ENCODE measurements around the gene DUSP11. TPM values are rescaled to one million over a fixed set of nuclear protein-coding genes. Genes with fewer than 3 reads are reported as not detected.
"Not testable (repeated sequence)": the region's sequence is repeated elsewhere in the genome, so short reads cannot be mapped to it uniquely, and the experiment has no call there.

The DUSP11 gene
- total and polyA plus RNA-seq, 4 donors: 6.7 to 10.7 (median 9.2) TPM

GRCh38 chr2:73717695-73718094 lies 62.2 kb downstream of the DUSP11 start:
- H3K4me3 ChIP-seq (ENCODE audit: low read depth in 1 of 3, low read length in 3 of 3); H3K9ac ChIP-seq (ENCODE audit: low read depth in 1 of 2, low read length in 2 of 2); DNase-seq (ENCODE audit: low spot score); H3K4me1 ChIP-seq (ENCODE audit: control insufficient read depth in 4 of 4, insufficient read depth in 4 of 4, low read length in 3 of 4); H3K9me3 ChIP-seq (ENCODE audit: control insufficient read depth in 4 of 4, low read length in 3 of 4); H3K27ac ChIP-seq (ENCODE audit: low read depth in 1 of 2, low read length in 2 of 2); H3K36me3 ChIP-seq (ENCODE audit: control insufficient read depth in 4 of 4, insufficient read depth in 3 of 4, low read depth in 1 of 4, low read length in 3 of 4); H3K27me3 ChIP-seq (ENCODE audit: control insufficient read depth in 4 of 4, insufficient read depth in 4 of 4, low read length in 3 of 4): not testable (repeated sequence)
- 87% methylated on average over 4 of the region's 4 CpGs for WGBS

- Histone ChIP-seq H3K36me3 (ENCODE audit: control insufficient read depth in 4 of 4, insufficient read depth in 3 of 4, low read depth in 1 of 4, low read length in 3 of 4) (no peaks in the 10 kb centered on the region), H3K27me3 (ENCODE audit: control insufficient read depth in 4 of 4, insufficient read depth in 4 of 4, low read length in 3 of 4) (no peaks in the 10 kb centered on the region), H3K9me3 (ENCODE audit: control insufficient read depth in 4 of 4, low read length in 3 of 4) (peaks cover 0 to 10% (median 1%) of the 10 kb centered on the region in 4 donors), H3K4me1 (ENCODE audit: control insufficient read depth in 4 of 4, insufficient read depth in 4 of 4, low read length in 3 of 4) (no peaks in the 10 kb centered on the region), H3K4me3 (ENCODE audit: low read depth in 1 of 3, low read length in 3 of 3) (no peak overlapping the region), H3K9ac (ENCODE audit: low read depth in 1 of 2, low read length in 2 of 2) (no peak overlapping the region), H3K27ac (ENCODE audit: low read depth in 1 of 2, low read length in 2 of 2) (no peak overlapping the region)
- no peak for DNase-seq (ENCODE audit: low spot score)
- TF ChIP-seq JUND (IDR thresholded peaks at IDR 0.05): no peak
- no peak for TF ChIP-seq HNF4A (conservative IDR thresholded peaks at IDR 0.05)
- TF ChIP-seq REST (IDR thresholded peaks at IDR 0.05): no peak
- TF ChIP-seq CTCF (IDR thresholded peaks at IDR 0.05; ENCODE audit: low read depth, low read length, missing input control): no peak
- no peak for TF ChIP-seq HNF4G (IDR thresholded peaks at IDR 0.05)
- no peak for TF ChIP-seq FOXA2 (IDR thresholded peaks at IDR 0.05)
- no peak for TF ChIP-seq EGR1 (IDR thresholded peaks at IDR 0.05; ENCODE audit: low read depth in 2 of 2)
- no peak for TF ChIP-seq SP1 (IDR thresholded peaks at IDR 0.05)
- no peak for TF ChIP-seq RXRA (IDR thresholded peaks at IDR 0.05)
- no peak for TF ChIP-seq YY1 (IDR thresholded peaks at IDR 0.05)
- no peak for TF ChIP-seq FOXA1 (IDR thresholded peaks at IDR 0.05)
- no peak for TF ChIP-seq ATF3 (IDR thresholded peaks at IDR 0.05)
- TF ChIP-seq ZBTB33 (IDR thresholded peaks at IDR 0.05): no peak
- TF ChIP-seq MAX (IDR thresholded peaks at IDR 0.05): no peak
- TF ChIP-seq GABPA (IDR thresholded peaks at IDR 0.05 in 1 of 2, conservative IDR thresholded peaks at IDR 0.05 in 1 of 2): no peak
- no peak for TF ChIP-seq NR2F2 (IDR thresholded peaks at IDR 0.05)
These were observed 62.7 kb downstream of the DUSP11 start for GRCh38 chr2:73717251-73717606.
